GM12864 (cell line): ENCODE results near the gene LRRFIP1.

Source experiments
- DNase-seq: peaks from one replicate; pipeline ENCODE4 v3.0.0-alpha.2; 2011; ENCODE audit warnings: low read depth
- H3K4me3 ChIP-seq: 2 replicates; pipeline ENCODE4 v1.5.1; 2011; ENCODE audit warnings: mild to moderate bottlenecking, low read depth, low read length, control low read depth
- CTCF ChIP-seq: IDR thresholded peaks from 2 replicates; pipeline ENCODE4 v1.5.1; 2011; ENCODE audit warnings: low read depth, mild to moderate bottlenecking, moderate library complexity, low read length, control low read depth, inconsistent platforms; ENCODE audit errors: missing control alignments

The LRRFIP1 gene

GRCh38 chr2:237733677-237734300 is 106.4 kb downstream of the LRRFIP1 start:
- DNase-seq = no peak
- TF ChIP-seq CTCF = no peak
- no peak overlapping the region for H3K4me3 ChIP-seq

- no peak overlapping the region for H3K4me3 ChIP-seq
- DNase-seq = no peak
- TF ChIP-seq CTCF = no peak
These were observed 107.7 kb downstream of the LRRFIP1 start for GRCh38 chr2:237734905-237735623.

GRCh38 chr2:237735798-237736197 is 108.4 kb downstream of the LRRFIP1 start:
- DNase-seq = no peak
- H3K4me3 ChIP-seq = no peak overlapping the region
- no peak for TF ChIP-seq CTCF

- TF ChIP-seq CTCF = no peak
- no peak overlapping the region for H3K4me3 ChIP-seq
- no peak for DNase-seq
These were observed 109.4 kb downstream of the LRRFIP1 start for GRCh38 chr2:237736783-237737182.

GRCh38 chr2:237737196-237737865 is 109.9 kb downstream of the LRRFIP1 start:
- DNase-seq = no peak
- no peak overlapping the region for H3K4me3 ChIP-seq
- no peak for TF ChIP-seq CTCF

GRCh38 chr2:237738255-237738654 is 110.9 kb downstream of the LRRFIP1 start:
- H3K4me3 ChIP-seq = no peak overlapping the region
- no peak for DNase-seq
- no peak for TF ChIP-seq CTCF
